Vagina (tissue), 2 donors: ENCODE data around the gene COBLL1.

ENCODE experiments used
- CTCF ChIP-seq, 3 experiments: fragments of 450-650 bp in 2 of 3; fragments of 200-600 bp in 1 of 3; sonication (generic) in 1 of 3; IDR thresholded peaks; one replicate each; pipeline ENCODE4 v1.5.1; 2017 to 2019; ENCODE audit warnings: antibody characterized with exemption in 3 of 3, mild to moderate bottlenecking in 2 of 3, moderate library complexity in 2 of 3
- POLR2A ChIP-seq, 2 donors: fragments of 450-650 bp; IDR thresholded peaks; one replicate each; pipeline ENCODE4 v1.6.1; 2017; ENCODE audit warnings: antibody characterized with exemption in 2 of 2, mild to moderate bottlenecking in 2 of 2, moderate library complexity in 2 of 2

- TF ChIP-seq CTCF (IDR thresholded peaks at IDR 0.05) = no peak
- no peak for TF ChIP-seq POLR2A (IDR thresholded peaks at IDR 0.05)
These were observed 10.4 kb downstream of the COBLL1 start for GRCh38 chr2:164831180-164831579.
